ENCODE results near the gene ACO2. TPM values are rescaled to one million over a fixed set of nuclear protein-coding genes. Genes with fewer than 3 reads are reported as not detected.
A peak's percentile ranks its signal among the peaks of the same experiment; 100 is the strongest.
"Not testable (repeated sequence)": the region's sequence is repeated elsewhere in the genome, so short reads cannot be mapped to it uniquely, and the experiment has no call there.

ACO2 gene
- total and polyA plus RNA-seq, 5 donors from 2014 or later = 64.3 to 87.5 (median 67.4) TPM

GRCh38 chr22:41558241-41558630 lies 89.3 kb downstream of the ACO2 start:
- not testable (repeated sequence) for H3K27ac Mint-ChIP-seq; H3K9me3 Mint-ChIP-seq; H3K36me3 Mint-ChIP-seq; H3K36me3 ChIP-seq (ENCODE audit: control insufficient read depth, insufficient read depth, low read length); DNase-seq; H3K9me3 ChIP-seq (ENCODE audit: control insufficient read depth in 2 of 2, low read length in 2 of 2); H3K4me1 Mint-ChIP-seq; H3K27me3 ChIP-seq (ENCODE audit: control insufficient read depth, insufficient read depth, low read length); H3K4me3 ChIP-seq (ENCODE audit: low read depth, low read length); H3K27ac ChIP-seq (ENCODE audit: insufficient read depth, low read length, poor library complexity, severe bottlenecking); H3K4me3 Mint-ChIP-seq; H3K4me1 ChIP-seq (ENCODE audit: control insufficient read depth, insufficient read depth, low read length, poor library complexity, severe bottlenecking); ATAC-seq (ENCODE audit: low read depth in 2 of 2)
- H3K27me3 Mint-ChIP-seq = peaks cover 34% of the 10 kb centered on the region

GRCh38 chr22:41560095-41560471 lies 91.2 kb downstream of the ACO2 start:
- Histone ChIP-seq H3K4me1 (ENCODE audit: control insufficient read depth, insufficient read depth, low read length, poor library complexity, severe bottlenecking) (no peaks in the 10 kb centered on the region), H3K9me3 (ENCODE audit: control insufficient read depth in 2 of 2, low read length in 2 of 2) (no peaks in the 10 kb centered on the region), H3K27me3 (ENCODE audit: control insufficient read depth, insufficient read depth, low read length) (no peaks in the 10 kb centered on the region), H3K27ac (ENCODE audit: insufficient read depth, low read length, poor library complexity, severe bottlenecking) (no peak overlapping the region), H3K36me3 (ENCODE audit: control insufficient read depth, insufficient read depth, low read length) (no peaks in the 10 kb centered on the region), H3K4me3 (ENCODE audit: low read depth, low read length) (no peak overlapping the region)
- DNase-seq = no peak
- peaks cover 39% of the 10 kb centered on the region for H3K27me3 Mint-ChIP-seq
- H3K9me3 Mint-ChIP-seq = peaks cover 0 to 1% (median 0%) of the 10 kb centered on the region in 7 donors
- H3K4me1 Mint-ChIP-seq = no peaks in the 10 kb centered on the region
- H3K27ac Mint-ChIP-seq = no peak overlapping the region
- H3K36me3 Mint-ChIP-seq = no peaks in the 10 kb centered on the region
- no peak for ATAC-seq (ENCODE audit: low read depth in 2 of 2)
- H3K4me3 Mint-ChIP-seq = no peak overlapping the region

DNA sequence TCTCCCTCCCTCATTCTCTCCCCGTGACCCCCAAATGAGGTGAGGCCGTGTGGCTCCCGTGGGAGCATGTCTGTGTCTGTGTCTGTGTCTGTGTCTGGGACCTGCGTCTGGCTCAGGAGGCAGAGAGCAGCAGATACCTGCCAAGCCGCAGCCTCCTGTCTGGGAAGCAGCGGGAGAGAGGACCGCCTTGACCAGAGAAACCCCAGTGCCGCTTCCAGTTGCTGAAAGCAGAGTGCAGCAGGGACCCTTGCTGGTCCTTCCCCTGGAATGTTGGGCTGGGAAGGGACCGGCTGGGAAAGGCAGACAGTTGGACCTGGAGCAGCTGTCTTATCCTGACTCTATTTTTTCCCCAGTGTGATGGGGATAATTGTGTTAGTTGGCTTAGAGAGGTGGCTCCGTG lies 92.4 kb downstream of the ACO2 start:
- Mint-ChIP-seq H3K4me3 (no peak overlapping the region), H3K36me3 (no peaks in the 10 kb centered on the region), H3K4me1 (no peaks in the 10 kb centered on the region), H3K27ac (no peak overlapping the region), H3K9me3 (no peaks in the 10 kb centered on the region), H3K27me3 (peaks cover 36% of the 10 kb centered on the region)
- Histone ChIP-seq H3K36me3 (ENCODE audit: control insufficient read depth, insufficient read depth, low read length) (no peaks in the 10 kb centered on the region), H3K4me1 (ENCODE audit: control insufficient read depth, insufficient read depth, low read length, poor library complexity, severe bottlenecking) (no peaks in the 10 kb centered on the region), H3K27ac (ENCODE audit: insufficient read depth, low read length, poor library complexity, severe bottlenecking) (no peak overlapping the region), H3K9me3 (ENCODE audit: control insufficient read depth in 2 of 2, low read length in 2 of 2) (no peaks in the 10 kb centered on the region), H3K4me3 (ENCODE audit: low read depth, low read length) (no peak overlapping the region), H3K27me3 (ENCODE audit: control insufficient read depth, insufficient read depth, low read length) (no peaks in the 10 kb centered on the region)
- ATAC-seq (ENCODE audit: low read depth in 2 of 2) (no peak), DNase-seq (no peak)

- Mint-ChIP-seq H3K4me1 (no peaks in the 10 kb centered on the region), H3K36me3 (no peaks in the 10 kb centered on the region), H3K9me3 (no peaks in the 10 kb centered on the region), H3K4me3 (no peak overlapping the region), H3K27me3 (peaks cover 36% of the 10 kb centered on the region), H3K27ac (no peak overlapping the region)
- H3K27me3 ChIP-seq (ENCODE audit: control insufficient read depth, insufficient read depth, low read length) = no peaks in the 10 kb centered on the region
- no peak overlapping the region for H3K27ac ChIP-seq (ENCODE audit: insufficient read depth, low read length, poor library complexity, severe bottlenecking)
- no peak for DNase-seq
- no peaks in the 10 kb centered on the region for H3K4me1 ChIP-seq (ENCODE audit: control insufficient read depth, insufficient read depth, low read length, poor library complexity, severe bottlenecking)
- no peaks in the 10 kb centered on the region for H3K36me3 ChIP-seq (ENCODE audit: control insufficient read depth, insufficient read depth, low read length)
- no peak for ATAC-seq (ENCODE audit: low read depth in 2 of 2)
- no peak overlapping the region for H3K4me3 ChIP-seq (ENCODE audit: low read depth, low read length)
- H3K9me3 ChIP-seq (ENCODE audit: control insufficient read depth in 2 of 2, low read length in 2 of 2) = no peaks in the 10 kb centered on the region
Measured at GRCh38 chr22:41561788-41562187, 92.9 kb downstream of the ACO2 start.

GRCh38 chr22:41562461-41562860 lies 93.5 kb downstream of the ACO2 start:
- Histone ChIP-seq H3K27ac (ENCODE audit: insufficient read depth, low read length, poor library complexity, severe bottlenecking) (no peak overlapping the region), H3K9me3 (ENCODE audit: control insufficient read depth in 2 of 2, low read length in 2 of 2) (no peaks in the 10 kb centered on the region), H3K27me3 (ENCODE audit: control insufficient read depth, insufficient read depth, low read length) (no peaks in the 10 kb centered on the region), H3K4me1 (ENCODE audit: control insufficient read depth, insufficient read depth, low read length, poor library complexity, severe bottlenecking) (no peaks in the 10 kb centered on the region), H3K4me3 (ENCODE audit: low read depth, low read length) (no peak overlapping the region), H3K36me3 (ENCODE audit: control insufficient read depth, insufficient read depth, low read length) (no peaks in the 10 kb centered on the region)
- no peaks in the 10 kb centered on the region for H3K9me3 Mint-ChIP-seq
- no peak for DNase-seq
- no peaks in the 10 kb centered on the region for H3K36me3 Mint-ChIP-seq
- H3K27ac Mint-ChIP-seq = peak overlapping the region in 1 of 3 donors; percentile 56
- no peak for ATAC-seq (ENCODE audit: low read depth in 2 of 2)
- H3K4me1 Mint-ChIP-seq = no peaks in the 10 kb centered on the region
- H3K4me3 Mint-ChIP-seq = no peak overlapping the region
- peaks cover 38% of the 10 kb centered on the region for H3K27me3 Mint-ChIP-seq

DNA sequence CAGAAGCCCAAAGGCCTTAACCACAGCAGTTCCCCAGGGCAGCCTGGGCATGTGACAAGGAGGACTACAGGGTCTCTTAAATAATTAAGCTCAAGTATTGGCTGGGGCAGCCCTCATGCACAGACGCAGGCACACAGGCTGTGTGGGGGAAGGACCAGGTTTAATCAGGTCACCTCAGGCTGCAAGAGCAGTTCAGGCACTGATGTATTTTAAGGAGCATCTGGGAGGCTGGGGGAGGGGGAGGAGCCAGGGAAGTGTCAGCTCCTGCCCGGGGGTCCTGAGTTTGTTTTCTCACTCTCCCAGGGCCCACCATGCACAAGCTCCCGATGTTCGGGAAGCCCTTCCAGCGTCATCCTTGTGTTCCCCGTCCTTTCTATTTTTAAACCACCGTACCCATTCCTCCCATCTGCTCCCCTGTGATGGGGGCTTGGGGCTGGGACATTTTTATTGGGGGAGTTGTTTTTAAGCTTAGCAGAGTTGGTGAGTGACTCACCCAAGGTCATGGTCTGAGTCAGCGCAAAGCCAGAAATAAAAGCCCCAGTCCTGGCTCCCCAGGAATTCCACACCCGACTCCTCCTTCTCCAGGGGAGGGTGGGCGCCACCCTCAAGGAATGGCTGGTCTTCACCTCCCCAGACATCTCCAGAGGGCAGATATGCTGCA lies 94.3 kb downstream of the ACO2 start:
- Histone ChIP-seq H3K27ac (ENCODE audit: insufficient read depth, low read length, poor library complexity, severe bottlenecking) (no peak overlapping the region), H3K27me3 (ENCODE audit: control insufficient read depth, insufficient read depth, low read length) (no peaks in the 10 kb centered on the region), H3K36me3 (ENCODE audit: control insufficient read depth, insufficient read depth, low read length) (no peaks in the 10 kb centered on the region), H3K9me3 (ENCODE audit: control insufficient read depth in 2 of 2, low read length in 2 of 2) (no peaks in the 10 kb centered on the region), H3K4me1 (ENCODE audit: control insufficient read depth, insufficient read depth, low read length, poor library complexity, severe bottlenecking) (no peaks in the 10 kb centered on the region), H3K4me3 (ENCODE audit: low read depth, low read length) (no peak overlapping the region)
- ATAC-seq (ENCODE audit: low read depth in 2 of 2) (no peak), DNase-seq (no peak)
- Mint-ChIP-seq H3K27ac (no peak overlapping the region), H3K4me1 (no peaks in the 10 kb centered on the region), H3K27me3 (peaks cover 41% of the 10 kb centered on the region), H3K36me3 (no peaks in the 10 kb centered on the region), H3K4me3 (no peak overlapping the region), H3K9me3 (no peaks in the 10 kb centered on the region)

DNA sequence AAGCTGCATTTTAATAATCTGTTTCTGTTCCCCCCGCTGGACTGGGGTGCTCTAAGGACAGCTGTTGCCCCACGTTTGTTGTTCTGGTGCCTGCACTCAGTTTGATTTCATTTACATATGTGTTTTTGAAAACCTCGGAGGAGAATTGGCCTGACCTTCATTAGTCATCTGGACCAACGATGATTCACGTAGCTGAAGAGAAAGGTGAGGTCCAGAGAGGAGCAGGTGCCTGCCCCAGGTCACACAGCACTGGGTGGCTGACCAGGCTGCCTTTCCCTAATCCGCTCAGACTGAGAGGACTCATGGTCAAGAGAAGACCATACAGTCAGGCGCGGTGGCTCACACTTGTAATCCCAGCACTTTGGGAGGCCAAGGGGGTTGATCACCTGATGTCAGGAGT lies 95.6 kb downstream of the ACO2 start:
- ATAC-seq (ENCODE audit: low read depth in 2 of 2) (no peak), DNase-seq (no peak)
- Mint-ChIP-seq H3K27ac (no peak overlapping the region), H3K4me3 (no peak overlapping the region), H3K36me3 (no peaks in the 10 kb centered on the region), H3K4me1 (no peaks in the 10 kb centered on the region), H3K27me3 (peaks cover 37% of the 10 kb centered on the region), H3K9me3 (no peaks in the 10 kb centered on the region)
- no peak overlapping the region for H3K27ac ChIP-seq (ENCODE audit: insufficient read depth, low read length, poor library complexity, severe bottlenecking)
- H3K27me3 ChIP-seq (ENCODE audit: control insufficient read depth, insufficient read depth, low read length) = no peaks in the 10 kb centered on the region
- no peaks in the 10 kb centered on the region for H3K9me3 ChIP-seq (ENCODE audit: control insufficient read depth in 2 of 2, low read length in 2 of 2)
- no peaks in the 10 kb centered on the region for H3K4me1 ChIP-seq (ENCODE audit: control insufficient read depth, insufficient read depth, low read length, poor library complexity, severe bottlenecking)
- H3K36me3 ChIP-seq (ENCODE audit: control insufficient read depth, insufficient read depth, low read length) = no peaks in the 10 kb centered on the region
- H3K4me3 ChIP-seq (ENCODE audit: low read depth, low read length) = no peak overlapping the region

DNA sequence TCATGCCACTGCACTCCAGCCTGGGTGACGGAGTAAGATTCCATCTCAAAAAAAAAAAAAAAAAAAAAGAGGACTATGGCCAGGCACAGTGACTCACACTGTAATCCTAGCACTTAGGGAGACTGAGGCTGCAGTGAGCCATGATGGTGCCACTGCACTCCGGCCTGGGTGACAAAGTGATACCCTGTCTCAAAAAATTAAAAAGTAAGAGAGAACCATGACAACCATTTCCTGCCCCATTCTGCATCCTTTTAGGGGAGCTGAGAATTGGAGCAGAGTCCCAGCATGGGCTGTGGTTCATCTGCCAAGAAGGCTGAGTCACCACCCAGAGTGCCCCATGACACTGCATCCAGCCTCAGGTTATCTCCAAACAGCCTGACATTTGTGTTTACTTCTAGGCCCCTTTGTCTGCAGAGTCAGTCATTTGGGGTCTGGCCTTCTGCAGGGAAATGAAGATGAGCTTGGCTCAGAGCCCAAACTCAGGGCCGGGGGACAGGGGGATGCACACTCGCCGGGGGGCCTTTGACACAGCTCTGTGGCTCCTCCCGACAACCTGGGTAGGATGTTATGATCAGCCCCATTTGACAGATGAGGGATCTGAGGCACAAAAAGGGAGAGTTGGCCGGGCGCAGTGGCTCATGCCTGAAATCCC lies 96.6 kb downstream of the ACO2 start:
- Histone ChIP-seq H3K27ac (ENCODE audit: insufficient read depth, low read length, poor library complexity, severe bottlenecking) (no peak overlapping the region), H3K4me3 (ENCODE audit: low read depth, low read length) (no peak overlapping the region), H3K27me3 (ENCODE audit: control insufficient read depth, insufficient read depth, low read length) (no peaks in the 10 kb centered on the region), H3K9me3 (ENCODE audit: control insufficient read depth in 2 of 2, low read length in 2 of 2) (no peaks in the 10 kb centered on the region), H3K36me3 (ENCODE audit: control insufficient read depth, insufficient read depth, low read length) (no peaks in the 10 kb centered on the region), H3K4me1 (ENCODE audit: control insufficient read depth, insufficient read depth, low read length, poor library complexity, severe bottlenecking) (no peaks in the 10 kb centered on the region)
- peak in 1 of 3 donors; percentile 39 for DNase-seq
- no peak overlapping the region for H3K27ac Mint-ChIP-seq
- H3K9me3 Mint-ChIP-seq = no peaks in the 10 kb centered on the region
- H3K27me3 Mint-ChIP-seq = peaks cover 28% of the 10 kb centered on the region
- H3K36me3 Mint-ChIP-seq = no peaks in the 10 kb centered on the region
- no peak overlapping the region for H3K4me3 Mint-ChIP-seq
- H3K4me1 Mint-ChIP-seq = no peaks in the 10 kb centered on the region
- peak; percentile 53 to 71 for ATAC-seq (ENCODE audit: low read depth in 2 of 2)

Data from CD4-positive, CD25-positive, alpha-beta regulatory T cell (primary cell).